ENCODE results near the gene NDUFS7.

DNA sequence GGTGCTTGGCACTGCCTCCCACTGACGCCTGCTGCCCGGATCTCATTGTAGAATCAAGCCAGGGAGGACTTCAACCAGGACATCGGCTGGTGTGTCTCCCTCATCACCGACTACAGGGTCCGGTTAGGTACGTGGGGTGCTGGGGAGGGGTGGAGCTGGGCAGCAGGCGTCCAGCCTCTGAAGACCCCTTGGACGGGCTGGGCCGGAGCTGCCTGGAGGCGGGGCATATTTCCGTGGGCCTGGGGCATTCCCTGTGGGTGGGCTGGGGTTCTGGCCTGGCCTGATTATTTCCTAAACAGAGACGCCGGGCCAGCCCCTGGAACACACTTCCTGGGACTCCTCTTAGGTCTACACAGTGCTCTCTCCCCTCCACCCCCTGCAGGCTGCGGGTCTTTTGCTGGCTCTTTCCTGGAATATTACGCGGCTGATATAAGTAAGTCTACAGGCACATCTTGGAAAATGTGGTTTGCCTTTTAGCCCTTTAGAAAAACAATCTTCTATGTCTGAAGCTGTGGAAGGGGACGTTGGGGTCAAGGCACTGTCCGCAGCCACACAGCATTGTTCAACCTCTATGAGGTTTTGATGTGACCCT lies 14.4 kb upstream of the NDUFS7 start:
- TF ChIP-seq YY1 (IDR thresholded peaks at IDR 0.05; ENCODE audit: insufficient read depth, insufficient read length) (no peak), SUZ12 (IDR thresholded peaks at IDR 0.05; ENCODE audit: extremely low read depth, insufficient read depth, insufficient read length) (no peak)

All from NT2/D1 (cell line).